ENCODE measurements around the gene ADAMTS13. TPM values are rescaled to one million over a fixed set of nuclear protein-coding genes. Genes with fewer than 3 reads are reported as not detected.

Gene ADAMTS13
- total and polyA plus RNA-seq, 2 donors (not counting 3 experiments of a cell fraction or from before 2014, with no cell fraction given), result 1.5 to 2.5 TPM

- Histone ChIP-seq H3K9me3 (replicated peaks; ENCODE audit: control insufficient read depth, insufficient read depth, low read length) (no peaks in the 10 kb centered on the region), H3K9me1 (replicated peaks; ENCODE audit: control insufficient read depth, extremely low read depth, insufficient read depth, low read length) (no peaks in the 10 kb centered on the region), H3K9ac (replicated peaks; ENCODE audit: extremely low read depth, insufficient read depth, low read length) (no peak overlapping the region), H4K20me1 (replicated peaks; ENCODE audit: control insufficient read depth, extremely low read depth, insufficient read depth, low read length) (no peaks in the 10 kb centered on the region), H3K36me3 (ENCODE audit: control insufficient read depth in 2 of 2, extremely low read depth in 1 of 2, insufficient read depth in 2 of 2, low read length in 2 of 2) (no peaks in the 10 kb centered on the region), H3K4me1 (ENCODE audit: control insufficient read depth, extremely low read depth, insufficient read depth, low read length) (peaks cover 5% of the 10 kb centered on the region), H3K4me3 (replicated peaks in 1 of 3; ENCODE audit: insufficient read depth in 1 of 3, low read depth in 1 of 3, low read length in 3 of 3) (no peak overlapping the region), H3K27me3 (ENCODE audit: control insufficient read depth in 2 of 2, insufficient read depth in 2 of 2, low read length in 2 of 2) (no peaks in the 10 kb centered on the region), H2AFZ (ENCODE audit: low read depth, low read length) (no peak overlapping the region), H3K79me2 (ENCODE audit: control insufficient read depth, insufficient read depth, low read length) (no peaks in the 10 kb centered on the region), H3K27ac (ENCODE audit: insufficient read depth, low read depth, low read length) (no peak overlapping the region), H3K4me2 (ENCODE audit: insufficient read depth, low read length) (no peak overlapping the region)
- DNase-seq (ENCODE audit: low read depth, low spot score) (no peak), FAIRE-seq (no peak)
- ChIA-PET POLR2A (no interaction called here), CTCF (no interaction called here)
- no TSS peak for BruUV-seq (replicated peaks)
- dilution Hi-C loops (cut with MboI; ENCODE audit: extremely low pct_ligation_motif_present, low sequenced_read_pairs) (no loop called here), intact Hi-C loops (cut with micrococcal nuclease) (no loop called here)
- TF ChIP-seq FOS (IDR thresholded peaks at IDR 0.05; ENCODE audit: borderline replicate concordance, insufficient read depth, low read length), result no peak
- TF ChIP-seq POLR2AphosphoS5 (IDR thresholded peaks at IDR 0.05; ENCODE audit: insufficient read depth, low read depth, low read length), result no peak
Measured at GRCh38 chr9:133464638-133465037, 42.5 kb downstream of the ADAMTS13 start.

- Histone ChIP-seq H3K79me2 (ENCODE audit: control insufficient read depth, insufficient read depth, low read length) (no peaks in the 10 kb centered on the region), H3K4me2 (ENCODE audit: insufficient read depth, low read length) (no peak overlapping the region), H3K4me3 (replicated peaks in 1 of 3; ENCODE audit: insufficient read depth in 1 of 3, low read depth in 1 of 3, low read length in 3 of 3) (no peak overlapping the region), H3K27ac (ENCODE audit: insufficient read depth, low read depth, low read length) (no peak overlapping the region), H3K4me1 (ENCODE audit: control insufficient read depth, extremely low read depth, insufficient read depth, low read length) (no peaks in the 10 kb centered on the region), H3K36me3 (ENCODE audit: control insufficient read depth in 2 of 2, extremely low read depth in 1 of 2, insufficient read depth in 2 of 2, low read length in 2 of 2) (no peaks in the 10 kb centered on the region), H4K20me1 (replicated peaks; ENCODE audit: control insufficient read depth, extremely low read depth, insufficient read depth, low read length) (no peaks in the 10 kb centered on the region), H3K9ac (replicated peaks; ENCODE audit: extremely low read depth, insufficient read depth, low read length) (no peak overlapping the region), H3K9me1 (replicated peaks; ENCODE audit: control insufficient read depth, extremely low read depth, insufficient read depth, low read length) (no peaks in the 10 kb centered on the region), H3K9me3 (replicated peaks; ENCODE audit: control insufficient read depth, insufficient read depth, low read length) (no peaks in the 10 kb centered on the region), H2AFZ (ENCODE audit: low read depth, low read length) (no peak overlapping the region), H3K27me3 (ENCODE audit: control insufficient read depth in 2 of 2, insufficient read depth in 2 of 2, low read length in 2 of 2) (no peaks in the 10 kb centered on the region)
- CTCF ChIA-PET, result interaction anchor here (0.5 to 1.1 kb wide), 2 partner anchors 21 to 323 kb away, joined by 3 to 4 read pairs; no protein-coding TSS in a partner anchor
- DNase-seq (ENCODE audit: low read depth, low spot score) (no peak), FAIRE-seq (no peak)
- dilution Hi-C loops (cut with MboI; ENCODE audit: extremely low pct_ligation_motif_present, low sequenced_read_pairs), result no loop called here
- no peak for TF ChIP-seq FOS (IDR thresholded peaks at IDR 0.05; ENCODE audit: borderline replicate concordance, insufficient read depth, low read length)
- TF ChIP-seq EZH2 (IDR thresholded peaks at IDR 0.05; ENCODE audit: borderline replicate concordance, low read depth, low read length, severe bottlenecking), result no peak
- no peak for TF ChIP-seq POLR2AphosphoS5 (IDR thresholded peaks at IDR 0.05; ENCODE audit: insufficient read depth, low read depth, low read length)
- TF ChIP-seq, protein P1, sequence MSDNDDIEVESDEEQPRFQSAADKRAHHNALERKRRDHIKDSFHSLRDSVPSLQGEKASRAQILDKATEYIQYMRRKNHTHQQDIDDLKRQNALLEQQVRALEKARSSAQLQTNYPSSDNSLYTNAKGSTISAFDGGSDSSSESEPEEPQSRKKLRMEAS (IDR thresholded peaks at IDR 0.05; ENCODE audit: insufficient read depth, insufficient read length), result no peak
- TF ChIP-seq CTCF (IDR thresholded peaks at IDR 0.05; ENCODE audit: extremely low read depth in 1 of 2, insufficient read depth in 1 of 2, low read depth in 1 of 2, low read length in 2 of 2), result no peak
- no peak for TF ChIP-seq MYC (IDR thresholded peaks at IDR 0.05; ENCODE audit: low read depth, low read length)
- TF ChIP-seq GATA2 (IDR thresholded peaks at IDR 0.05; ENCODE audit: insufficient read depth, insufficient read length, low read depth, low read length), result no peak
- TF ChIP-seq JUN (IDR thresholded peaks at IDR 0.05; ENCODE audit: borderline replicate concordance, insufficient read depth, insufficient read length, low read depth), result no peak
- TF ChIP-seq POLR2A (IDR thresholded peaks at IDR 0.05; ENCODE audit: low read depth, low read length), result no peak
- no TSS peak for BruUV-seq (replicated peaks)
- POLR2A ChIA-PET, result no interaction called here
- intact Hi-C loops (cut with micrococcal nuclease), result no loop called here
Measured at GRCh38 chr9:133465984-133466383, 43.8 kb downstream of the ADAMTS13 start.

Data from endothelial cell of umbilical vein (primary cell).